GM23338 (cell line): ENCODE measurements around the gene NFIC.

Experiments used
- CREB1 ChIP-seq: fragments of 250-450 bp; sonication (Bioruptor Pico); IDR thresholded peaks from 2 replicates; pipeline ENCODE4 v1.5.0; 2020; ENCODE audit warnings: low read depth, mild to moderate bottlenecking, moderate library complexity
- CTCF ChIP-seq, 2 experiments: fragments of 200-600 bp in 1 of 2; sonication (generic) in 1 of 2; conservative IDR thresholded peaks; 2 replicates each; pipeline versions ENCODE4 v1.5.1 to v1.6.1; 2016 to 2017; ENCODE audit warnings: antibody characterized with exemption in 2 of 2, low read depth in 2 of 2, mild to moderate bottlenecking in 2 of 2, moderate library complexity in 1 of 2
- ETS1 ChIP-seq: IDR thresholded peaks from 2 replicates; pipeline ENCODE4 v1.6.1; 2016; ENCODE audit warnings: antibody characterized with exemption
- EZH2 ChIP-seq: fragments of 200-600 bp; sonication (generic); IDR thresholded peaks from one replicate; pipeline ENCODE4 v1.8.0; 2017; ENCODE audit warnings: antibody characterized with exemption, mild to moderate bottlenecking, low read depth; ENCODE audit not compliant: unreplicated experiment
- EZH2phosphoT487 ChIP-seq: fragments of 200-600 bp; sonication (generic); IDR thresholded peaks from one replicate; pipeline ENCODE4 v1.8.1; 2018; ENCODE audit warnings: antibody characterized with exemption; ENCODE audit not compliant: unreplicated experiment
- POLR2AphosphoS5 ChIP-seq: IDR thresholded peaks from 2 replicates; pipeline ENCODE4 v1.6.1; 2016; ENCODE audit warnings: antibody characterized with exemption, low read depth
- REST ChIP-seq: IDR thresholded peaks from one replicate; pipeline ENCODE4 v1.6.1; 2018; ENCODE audit warnings: antibody characterized with exemption; ENCODE audit not compliant: unreplicated experiment
- STAT1 ChIP-seq: IDR thresholded peaks from one replicate; pipeline ENCODE4 v1.6.1; 2016; ENCODE audit warnings: antibody characterized with exemption; ENCODE audit not compliant: unreplicated experiment
- ZNF331 ChIP-seq: fragments of 250-450 bp; sonication (Bioruptor Pico); IDR thresholded peaks from 2 replicates; pipeline ENCODE4 v1.5.0; 2020; ENCODE audit warnings: low read depth, mild to moderate bottlenecking, moderate library complexity

- TF ChIP-seq EZH2 (no peak), CTCF (conservative IDR thresholded peaks at IDR 0.05; ENCODE audit: low read depth in 2 of 2) (no peak), POLR2AphosphoS5 (no peak), ZNF331 (CRISPR knock-in tag) (no peak), CREB1 (CRISPR knock-in tag) (no peak), REST (no peak), ETS1 (no peak), EZH2phosphoT487 (no peak), STAT1 (no peak)
These were observed 46.1 kb upstream of the NFIC start for GRCh38 chr19:3320354-3320670.
